ENCODE data around the gene RAPGEF3. TPM values are rescaled to one million over a fixed set of nuclear protein-coding genes. Genes with fewer than 3 reads are reported as not detected.

The RAPGEF3 gene
- total and polyA plus RNA-seq, 2 donors from 2014 or later: 84.3 to 179 TPM

DNA sequence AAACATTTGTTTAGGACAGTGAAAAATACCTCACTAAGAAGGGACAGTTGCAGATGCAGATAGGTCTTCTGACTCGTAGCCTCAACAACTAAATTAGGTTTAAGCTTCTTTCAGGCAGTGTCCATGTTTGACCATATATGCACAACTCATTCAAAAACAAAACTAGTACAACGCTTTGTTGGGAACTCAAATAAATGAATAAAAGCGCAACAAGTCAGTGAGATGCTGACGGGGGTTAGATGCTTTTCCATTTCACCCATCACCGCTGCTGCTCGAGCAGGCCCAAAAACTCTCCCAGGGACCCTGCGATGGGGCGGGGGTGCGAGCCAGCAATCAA, 53.5 kb downstream of the RAPGEF3 start:
- H3K4me1 ChIP-seq (ENCODE audit: control insufficient read depth in 2 of 3, insufficient read depth in 2 of 3, low read depth in 1 of 3, low read length in 3 of 3): no peaks in the 10 kb centered on the region

DNA sequence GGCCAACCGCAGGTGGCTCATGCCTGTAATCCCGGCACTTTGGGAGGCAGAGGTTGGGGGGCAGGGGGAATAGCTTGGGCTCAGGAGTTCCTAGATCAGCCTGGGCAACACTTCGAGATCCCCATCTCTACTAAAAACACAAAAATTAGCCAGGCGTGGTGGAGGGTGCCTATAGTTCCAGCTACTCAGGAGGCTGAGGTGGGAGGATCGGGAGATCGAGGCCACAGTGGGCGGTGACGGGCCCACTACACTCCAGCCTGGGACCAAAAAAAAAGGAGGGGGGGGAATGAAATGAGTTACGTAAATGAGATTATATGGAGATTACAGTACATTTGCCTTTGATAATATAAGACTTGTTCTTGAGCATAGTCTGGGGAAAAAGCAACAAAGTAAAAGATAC, 54.0 kb downstream of the RAPGEF3 start:
- no peak overlapping the region for H3K27ac ChIP-seq (ENCODE audit: low read depth in 2 of 2, low read length in 2 of 2)
- DNase-seq (no peak), FAIRE-seq (no peak)
- peak overlapping the region in 1 of 3 donors; percentile 92 for H3K9ac ChIP-seq (ENCODE audit: low read length in 3 of 3)
- intact Hi-C loops (cut with DNase I): no loop called here
- no peaks in the 10 kb centered on the region for H3K4me1 ChIP-seq (ENCODE audit: control insufficient read depth in 2 of 3, insufficient read depth in 2 of 3, low read depth in 1 of 3, low read length in 3 of 3)
- TF ChIP-seq, protein P1, sequence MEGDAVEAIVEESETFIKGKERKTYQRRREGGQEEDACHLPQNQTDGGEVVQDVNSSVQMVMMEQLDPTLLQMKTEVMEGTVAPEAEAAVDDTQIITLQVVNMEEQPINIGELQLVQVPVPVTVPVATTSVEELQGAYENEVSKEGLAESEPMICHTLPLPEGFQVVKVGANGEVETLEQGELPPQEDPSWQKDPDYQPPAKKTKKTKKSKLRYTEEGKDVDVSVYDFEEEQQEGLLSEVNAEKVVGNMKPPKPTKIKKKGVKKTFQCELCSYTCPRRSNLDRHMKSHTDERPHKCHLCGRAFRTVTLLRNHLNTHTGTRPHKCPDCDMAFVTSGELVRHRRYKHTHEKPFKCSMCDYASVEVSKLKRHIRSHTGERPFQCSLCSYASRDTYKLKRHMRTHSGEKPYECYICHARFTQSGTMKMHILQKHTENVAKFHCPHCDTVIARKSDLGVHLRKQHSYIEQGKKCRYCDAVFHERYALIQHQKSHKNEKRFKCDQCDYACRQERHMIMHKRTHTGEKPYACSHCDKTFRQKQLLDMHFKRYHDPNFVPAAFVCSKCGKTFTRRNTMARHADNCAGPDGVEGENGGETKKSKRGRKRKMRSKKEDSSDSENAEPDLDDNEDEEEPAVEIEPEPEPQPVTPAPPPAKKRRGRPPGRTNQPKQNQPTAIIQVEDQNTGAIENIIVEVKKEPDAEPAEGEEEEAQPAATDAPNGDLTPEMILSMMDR (IDR thresholded peaks at IDR 0.05; ENCODE audit: borderline replicate concordance, extremely low read depth, insufficient read depth): no peak
- H3K4me3 ChIP-seq (ENCODE audit: low read length in 3 of 3): peak overlapping the region in 2 of 3 donors; percentile 81 to 94
- no peaks in the 10 kb centered on the region for H3K9me3 ChIP-seq (ENCODE audit: control insufficient read depth in 2 of 3, insufficient read depth in 1 of 3, low read length in 3 of 3)
- no peaks in the 10 kb centered on the region for H3K27me3 ChIP-seq (ENCODE audit: control insufficient read depth, insufficient read depth, low read length)
- H3K36me3 ChIP-seq (ENCODE audit: control insufficient read depth in 2 of 3, insufficient read depth in 3 of 3, low read length in 3 of 3): peaks cover 0 to 4% (median 2%) of the 10 kb centered on the region in 3 donors

More for the DNA sequence above, 53.5 kb downstream of the RAPGEF3 start:
- TF ChIP-seq, protein P1 (IDR thresholded peaks at IDR 0.05; ENCODE audit: borderline replicate concordance, extremely low read depth, insufficient read depth): no peak
- peak overlapping the region; percentile 78 to 94 (median 81) for H3K4me3 ChIP-seq (ENCODE audit: low read length in 3 of 3)
- no peaks in the 10 kb centered on the region for H3K27me3 ChIP-seq (ENCODE audit: control insufficient read depth, insufficient read depth, low read length)
- no peak for FAIRE-seq
- peaks cover 0 to 4% (median 2%) of the 10 kb centered on the region in 3 donors for H3K36me3 ChIP-seq (ENCODE audit: control insufficient read depth in 2 of 3, insufficient read depth in 3 of 3, low read length in 3 of 3)
- DNase-seq: no peak
- no peaks in the 10 kb centered on the region for H3K9me3 ChIP-seq (ENCODE audit: control insufficient read depth in 2 of 3, insufficient read depth in 1 of 3, low read length in 3 of 3)
- intact Hi-C loops (cut with DNase I): no loop called here
- H3K27ac ChIP-seq (ENCODE audit: low read depth in 2 of 2, low read length in 2 of 2): no peak overlapping the region
- H3K9ac ChIP-seq (ENCODE audit: low read length in 3 of 3): peak overlapping the region in 2 of 3 donors; percentile 65 to 92

DNA sequence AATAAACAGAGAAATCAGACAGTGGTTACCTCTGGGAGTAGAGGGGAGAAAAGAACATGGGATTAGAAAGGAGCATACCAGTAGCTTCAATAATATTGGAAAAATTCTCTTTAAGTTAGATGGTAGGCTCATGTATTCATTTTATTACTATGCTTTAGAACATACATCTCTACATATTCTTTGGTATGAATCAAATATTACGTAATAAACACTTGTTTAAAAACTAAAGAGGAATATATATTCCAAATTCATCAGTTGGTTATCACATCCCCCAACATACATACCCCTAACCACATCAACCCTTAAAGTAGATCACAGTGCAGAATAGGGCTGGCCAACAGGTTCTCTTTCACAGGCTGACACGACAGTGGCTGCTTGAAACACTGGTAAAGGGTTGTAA, 58.4 kb downstream of the RAPGEF3 start:
- Histone ChIP-seq H3K27me3 (ENCODE audit: control insufficient read depth, insufficient read depth, low read length) (no peaks in the 10 kb centered on the region), H3K9me3 (ENCODE audit: control insufficient read depth in 2 of 3, insufficient read depth in 1 of 3, low read length in 3 of 3) (no peaks in the 10 kb centered on the region), H3K4me1 (ENCODE audit: control insufficient read depth in 2 of 3, insufficient read depth in 2 of 3, low read depth in 1 of 3, low read length in 3 of 3) (no peaks in the 10 kb centered on the region), H3K9ac (ENCODE audit: low read length in 3 of 3) (no peak overlapping the region), H3K4me3 (ENCODE audit: low read length in 3 of 3) (no peak overlapping the region), H3K36me3 (ENCODE audit: control insufficient read depth in 2 of 3, insufficient read depth in 3 of 3, low read length in 3 of 3) (peaks cover 0 to 4% (median 2%) of the 10 kb centered on the region in 3 donors), H3K27ac (ENCODE audit: low read depth in 2 of 2, low read length in 2 of 2) (no peak overlapping the region)
- TF ChIP-seq, protein P1 (IDR thresholded peaks at IDR 0.05; ENCODE audit: borderline replicate concordance, extremely low read depth, insufficient read depth): no peak
- DNase-seq (no peak), FAIRE-seq (no peak)
- intact Hi-C loops (cut with DNase I): no loop called here

DNA sequence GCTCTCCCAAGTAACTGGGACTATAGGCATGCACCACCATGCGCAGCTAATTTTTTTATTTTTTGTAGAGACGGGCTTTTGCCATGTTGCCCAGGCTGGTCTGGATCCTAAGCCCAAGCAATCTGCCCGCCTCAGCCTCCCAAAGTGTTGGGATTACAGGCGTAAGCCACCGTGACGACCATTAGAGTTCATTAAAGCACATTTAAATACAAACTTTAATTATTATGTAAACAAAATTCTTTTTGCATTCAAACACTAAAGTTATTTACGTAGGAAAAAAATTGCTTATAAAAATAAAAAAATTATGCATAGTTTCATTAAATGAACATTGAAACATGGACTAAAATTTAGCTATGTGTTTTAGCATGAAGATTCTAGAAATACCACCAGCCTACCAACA, 60.0 kb downstream of the RAPGEF3 start:
- Histone ChIP-seq H3K9me3 (ENCODE audit: control insufficient read depth in 2 of 3, insufficient read depth in 1 of 3, low read length in 3 of 3) (no peaks in the 10 kb centered on the region), H3K27ac (ENCODE audit: low read depth in 2 of 2, low read length in 2 of 2) (no peak overlapping the region), H3K36me3 (ENCODE audit: control insufficient read depth in 2 of 3, insufficient read depth in 3 of 3, low read length in 3 of 3) (peaks cover 2 to 4% (median 4%) of the 10 kb centered on the region in 3 donors), H3K9ac (ENCODE audit: low read length in 3 of 3) (no peak overlapping the region), H3K4me1 (ENCODE audit: control insufficient read depth in 2 of 3, insufficient read depth in 2 of 3, low read depth in 1 of 3, low read length in 3 of 3) (no peaks in the 10 kb centered on the region), H3K4me3 (ENCODE audit: low read length in 3 of 3) (no peak overlapping the region), H3K27me3 (ENCODE audit: control insufficient read depth, insufficient read depth, low read length) (no peaks in the 10 kb centered on the region)
- TF ChIP-seq, protein P1 (IDR thresholded peaks at IDR 0.05; ENCODE audit: borderline replicate concordance, extremely low read depth, insufficient read depth): no peak
- intact Hi-C loops (cut with DNase I): no loop called here
- no peak for FAIRE-seq
- no peak for DNase-seq

All from kidney (tissue), 14 donors.